GF-D8 (cell line): ENCODE results near the gene RASSF7.
"Not testable (repeated sequence)": the region's sequence is repeated elsewhere in the genome, so short reads cannot be mapped to it uniquely, and the experiment has no call there.

ENCODE experiments used
- DNase-seq: peaks from one replicate; lab custom pipeline; 2025; lab: John Stamatoyannopoulos, UW

The RASSF7 gene

GRCh38 chr11:567011-567628, 6.3 kb downstream of the RASSF7 start:
- DNase-seq = no peak

- no peak for DNase-seq
These were observed 7.0 kb downstream of the RASSF7 start for GRCh38 chr11:567629-568292.

GRCh38 chr11:568306-569157, 7.8 kb downstream of the RASSF7 start:
- DNase-seq = peak; percentile 56

GRCh38 chr11:569158-569885, 8.6 kb downstream of the RASSF7 start:
- DNase-seq = no peak

- DNase-seq = no peak
These were observed 11.0 kb downstream of the RASSF7 start for GRCh38 chr11:571802-572185.

GRCh38 chr11:573146-573759, 12.5 kb downstream of the RASSF7 start:
- DNase-seq = no peak

- DNase-seq = not testable (repeated sequence)
These were observed 13.3 kb downstream of the RASSF7 start for GRCh38 chr11:574031-574570.

GRCh38 chr11:574632-575312, 14.0 kb downstream of the RASSF7 start:
- DNase-seq = no peak

GRCh38 chr11:575313-575995, 14.7 kb downstream of the RASSF7 start:
- DNase-seq = no peak

- peak; percentile 44 for DNase-seq
These were observed 15.4 kb downstream of the RASSF7 start, which contains the start of gene PHRF1 for GRCh38 chr11:575996-576768. Gene PHRF1 (plus strand): TSS chr11:576470. CDS start chr11:581513, 5,043 bp downstream.

GRCh38 chr11:576811-577610, 16.2 kb downstream of the RASSF7 start:
- no peak for DNase-seq

- DNase-seq = no peak
These were observed 16.8 kb downstream of the RASSF7 start for GRCh38 chr11:577611-577894.

GRCh38 chr11:578276-579035, 17.7 kb downstream of the RASSF7 start:
- no peak for DNase-seq

GRCh38 chr11:579830-580601, 19.2 kb downstream of the RASSF7 start:
- no peak for DNase-seq

- no peak for DNase-seq
These were observed 20.6 kb downstream of the RASSF7 start for GRCh38 chr11:581342-581741.

GRCh38 chr11:581752-582151, 21.0 kb downstream of the RASSF7 start:
- DNase-seq = no peak

GRCh38 chr11:584287-584686, 23.5 kb downstream of the RASSF7 start:
- no peak for DNase-seq
